Testis (tissue), 2 donors: ENCODE data around the gene ULBP2.
"Not testable (repeated sequence)": the region's sequence is repeated elsewhere in the genome, so short reads cannot be mapped to it uniquely, and the experiment has no call there.

Experiments used
- CTCF ChIP-seq, 3 experiments: fragments of 450-650 bp in 2 of 3; fragments of 200-600 bp in 1 of 3; sonication (generic) in 1 of 3; IDR thresholded peaks; one replicate each; pipeline ENCODE4 v1.5.1; 2016 to 2019; ENCODE audit warnings: antibody characterized with exemption in 3 of 3, mild to moderate bottlenecking in 2 of 3, moderate library complexity in 1 of 3
- POLR2A ChIP-seq: fragments of 450-650 bp; IDR thresholded peaks from one replicate; pipeline ENCODE4 v1.6.1; 2017; ENCODE audit warnings: antibody characterized with exemption, mild to moderate bottlenecking, moderate library complexity

GRCh38 chr6:149955654-149956317 lies 14.0 kb downstream of the ULBP2 start:
- not testable (repeated sequence) for TF ChIP-seq CTCF (IDR thresholded peaks at IDR 0.05); POLR2A
